ENCODE measurements around the gene CAPN8.

Gene CAPN8

DNA sequence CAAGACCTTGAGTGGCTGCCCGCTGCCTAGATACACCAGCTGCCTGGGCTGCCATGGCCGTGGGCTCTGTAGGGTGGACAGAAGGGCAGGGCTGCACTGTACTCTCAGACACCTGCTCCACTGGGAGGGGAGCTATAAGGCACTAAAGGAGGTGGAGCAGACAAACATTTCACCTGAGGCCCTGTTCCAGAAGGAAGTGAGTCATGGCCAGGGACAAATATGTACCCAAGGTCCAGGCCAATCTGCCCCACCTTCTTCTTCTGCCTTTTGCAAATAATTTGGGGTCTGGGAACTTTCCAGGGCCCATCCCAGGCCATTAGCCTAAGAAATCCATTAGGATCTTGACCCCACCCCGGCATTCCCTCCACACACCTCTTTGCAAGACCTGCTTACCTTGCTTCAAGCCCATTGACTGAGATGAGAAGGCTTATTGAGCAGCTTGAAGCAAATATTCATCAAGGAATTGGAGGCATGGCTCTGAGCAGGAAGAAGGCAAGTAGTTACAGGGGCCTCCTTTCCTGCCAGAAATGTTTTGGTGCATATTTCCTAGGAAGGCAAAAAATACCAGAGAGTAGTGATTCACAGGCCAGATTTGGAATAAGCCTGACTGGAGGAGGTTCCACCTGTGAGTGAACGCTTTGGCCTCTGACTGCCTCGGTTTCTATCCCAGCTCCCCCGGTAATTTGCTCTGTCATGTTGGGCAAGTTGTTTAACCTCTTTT, at the start of gene CAPN8:
CAPN8 (minus strand) TSS at position 110 of the 721 bp plus-strand sequence; CDS start at position 55, 55 bp downstream.
- no peak for TF ChIP-seq EZH2phosphoT487 (IDR thresholded peaks at IDR 0.05; ENCODE audit: borderline replicate concordance, low read length)
- TF ChIP-seq CTCF (IDR thresholded peaks at IDR 0.05; ENCODE audit: low read depth, low read length, poor library complexity, severe bottlenecking), result no peak
- H3K27ac ChIP-seq (ENCODE audit: low read depth, low read length), result no peak within 1 kb of the TSS
- no peak within 1 kb of the TSS for H3K4me2 ChIP-seq (ENCODE audit: low read length)
- H4K20me1 ChIP-seq (ENCODE audit: control insufficient read depth, insufficient read depth, low read depth, low read length), result no peaks in the 10 kb centered on the region
- no peaks in the 10 kb centered on the region; the same call in 1 of the 2 replicates for H3K27me3 ChIP-seq (ENCODE audit: control insufficient read depth, low read length)
- H3K79me2 ChIP-seq (ENCODE audit: control insufficient read depth, low read length), result no peaks in the 10 kb centered on the region
- no peaks in the 10 kb centered on the region for H3K36me3 ChIP-seq (ENCODE audit: control insufficient read depth, low read length)
- no peaks in the 10 kb centered on the region for H3K9me3 ChIP-seq (ENCODE audit: control insufficient read depth, insufficient read depth, low read length)
- H3K4me1 ChIP-seq (ENCODE audit: control insufficient read depth, low read length), result no peaks in the 10 kb centered on the region
- no peaks in the 10 kb centered on the region for H3K9me2 ChIP-seq (replicated peaks; ENCODE audit: control insufficient read depth, low read length)
- no peak within 1 kb of the TSS for H3K4me3 ChIP-seq (ENCODE audit: low read length)
- no peaks in the 10 kb centered on the region for H3F3A ChIP-seq (ENCODE audit: control insufficient read depth, insufficient read depth)

- Histone ChIP-seq H3K27ac (ENCODE audit: low read depth, low read length) (no peak overlapping the region), H3K4me2 (ENCODE audit: low read length) (no peak overlapping the region), H3K36me3 (ENCODE audit: control insufficient read depth, low read length) (no peaks in the 10 kb centered on the region), H3K4me3 (ENCODE audit: low read length) (no peak overlapping the region), H3K9me2 (replicated peaks; ENCODE audit: control insufficient read depth, low read length) (no peaks in the 10 kb centered on the region), H4K20me1 (ENCODE audit: control insufficient read depth, insufficient read depth, low read depth, low read length) (no peaks in the 10 kb centered on the region; the same call in 1 of the 2 replicates), H3K79me2 (ENCODE audit: control insufficient read depth, low read length) (no peaks in the 10 kb centered on the region), H3F3A (ENCODE audit: control insufficient read depth, insufficient read depth) (no peaks in the 10 kb centered on the region), H3K4me1 (ENCODE audit: control insufficient read depth, low read length) (no peaks in the 10 kb centered on the region), H3K27me3 (ENCODE audit: control insufficient read depth, low read length) (peaks cover 42% of the 10 kb centered on the region), H3K9me3 (ENCODE audit: control insufficient read depth, insufficient read depth, low read length) (no peaks in the 10 kb centered on the region)
- TF ChIP-seq EZH2phosphoT487 (IDR thresholded peaks at IDR 0.05; ENCODE audit: borderline replicate concordance, low read length), result no peak
These were observed 49.5 kb upstream of the CAPN8 start for GRCh38 chr1:223714849-223715603.

- H3K27ac ChIP-seq (ENCODE audit: low read depth, low read length), result no peak overlapping the region
- H3K9me3 ChIP-seq (ENCODE audit: control insufficient read depth, insufficient read depth, low read length), result no peaks in the 10 kb centered on the region
- no peak overlapping the region for H3K4me2 ChIP-seq (ENCODE audit: low read length)
- H3K4me3 ChIP-seq (ENCODE audit: low read length), result no peak overlapping the region
- no peaks in the 10 kb centered on the region for H3F3A ChIP-seq (ENCODE audit: control insufficient read depth, insufficient read depth)
- H3K9me2 ChIP-seq (replicated peaks; ENCODE audit: control insufficient read depth, low read length), result no peaks in the 10 kb centered on the region
- peaks cover 42% of the 10 kb centered on the region for H3K27me3 ChIP-seq (ENCODE audit: control insufficient read depth, low read length)
- no peaks in the 10 kb centered on the region for H3K4me1 ChIP-seq (ENCODE audit: control insufficient read depth, low read length)
- TF ChIP-seq CTCF (IDR thresholded peaks at IDR 0.05; ENCODE audit: low read depth, low read length, poor library complexity, severe bottlenecking) (no peak), EZH2phosphoT487 (IDR thresholded peaks at IDR 0.05; ENCODE audit: borderline replicate concordance, low read length) (no peak)
- H3K79me2 ChIP-seq (ENCODE audit: control insufficient read depth, low read length), result no peaks in the 10 kb centered on the region
- H3K36me3 ChIP-seq (ENCODE audit: control insufficient read depth, low read length), result no peaks in the 10 kb centered on the region
- no peaks in the 10 kb centered on the region; the same call in 1 of the 2 replicates for H4K20me1 ChIP-seq (ENCODE audit: control insufficient read depth, insufficient read depth, low read depth, low read length)
These were observed 48.9 kb upstream of the CAPN8 start for GRCh38 chr1:223714421-223714724.
